GM19238 (cell line): Measurements from ENCODE around the gene LRRC3.

Source experiments
- DNase-seq: peaks from one replicate; pipeline ENCODE4 v3.0.0; 2011; ENCODE audit warnings: low spot score; ENCODE audit not compliant: insufficient read length

The LRRC3 gene

GRCh38 chr21:44456915-44457736 lies 1.8 kb downstream of the LRRC3 start:
- DNase-seq: no peak

GRCh38 chr21:44458971-44459711 lies 3.8 kb downstream of the LRRC3 start:
- DNase-seq: no peak

GRCh38 chr21:44459712-44460440 lies 4.6 kb downstream of the LRRC3 start:
- no peak for DNase-seq

DNA sequence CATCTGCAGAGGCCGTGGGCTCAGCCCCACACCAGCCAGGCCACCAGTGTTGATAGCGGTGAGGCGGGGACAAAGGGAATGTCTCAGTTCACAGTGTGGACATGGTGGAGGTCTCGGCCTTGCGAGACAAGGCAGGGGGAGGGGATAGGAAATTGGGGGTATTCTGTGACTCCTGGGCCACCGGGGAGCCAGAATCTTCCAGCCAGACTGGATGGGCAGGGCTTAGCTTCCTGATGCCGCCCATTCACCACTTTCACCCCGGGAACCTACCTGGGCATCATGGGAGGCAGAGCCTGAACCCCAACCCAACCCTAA lies 5.1 kb downstream of the LRRC3 start:
- no peak for DNase-seq

DNA sequence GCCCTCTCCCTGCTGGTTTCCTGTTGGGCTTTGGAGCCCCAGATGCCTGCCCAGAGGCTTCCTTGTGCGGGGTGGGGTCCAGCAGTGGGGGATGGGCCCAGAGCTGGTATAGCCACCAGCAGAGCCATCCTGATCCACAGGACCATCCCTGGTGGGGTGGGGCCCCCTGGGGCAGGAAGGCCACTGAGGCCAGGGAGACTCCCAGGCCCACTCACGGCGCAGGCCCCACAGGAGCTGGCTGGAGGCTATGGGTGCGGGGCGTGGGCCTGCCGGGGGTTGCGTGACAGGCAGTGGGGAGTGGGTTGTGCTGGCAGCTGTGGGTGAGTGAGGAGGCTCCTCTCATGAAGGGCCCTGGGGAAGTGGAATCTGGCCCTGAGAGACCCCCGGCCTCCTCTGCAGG lies 5.7 kb downstream of the LRRC3 start:
- DNase-seq: no peak

DNA sequence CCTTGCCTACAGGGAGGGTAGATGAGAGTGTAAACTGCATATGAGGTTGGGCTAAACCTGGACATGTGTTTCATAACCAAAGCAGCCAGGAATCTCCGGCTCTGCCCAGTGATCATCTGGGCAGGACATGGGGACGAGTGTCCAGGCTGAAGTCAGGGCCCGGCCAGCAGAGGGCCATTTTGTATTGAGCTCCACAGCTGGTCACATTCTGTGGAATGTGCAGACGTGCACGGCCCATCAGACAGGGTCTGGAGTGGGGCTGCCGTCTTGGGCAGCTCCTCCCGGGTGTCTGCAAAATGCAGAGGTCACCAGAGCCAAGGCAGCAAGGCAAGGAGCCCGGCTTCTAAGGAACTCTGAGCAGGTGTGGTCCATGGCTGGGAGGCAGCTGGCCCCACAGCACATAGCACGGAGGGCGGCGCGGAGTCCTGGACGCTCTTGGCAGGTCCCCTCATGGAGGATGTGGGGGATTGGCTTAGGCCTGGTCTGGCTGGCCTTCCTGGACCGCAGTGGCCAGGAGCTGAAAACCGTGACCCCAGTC lies 6.2 kb downstream of the LRRC3 start:
- no peak for DNase-seq

- no peak for DNase-seq
Measured at GRCh38 chr21:44462086-44462833, 7.0 kb downstream of the LRRC3 start.

GRCh38 chr21:44462834-44463200 lies 7.5 kb downstream of the LRRC3 start:
- no peak for DNase-seq

GRCh38 chr21:44463724-44464123 lies 8.4 kb downstream of the LRRC3 start:
- no peak for DNase-seq

- DNase-seq: no peak
Measured at GRCh38 chr21:44464351-44464750, 9.0 kb downstream of the LRRC3 start.

- no peak for DNase-seq
Measured at GRCh38 chr21:44466351-44466954, 11.1 kb downstream of the LRRC3 start.

GRCh38 chr21:44466996-44467858 lies 11.9 kb downstream of the LRRC3 start:
- DNase-seq: no peak

GRCh38 chr21:44467859-44468195 lies 12.5 kb downstream of the LRRC3 start:
- DNase-seq: no peak

- no peak for DNase-seq
Measured at GRCh38 chr21:44471341-44471740, 16.0 kb downstream of the LRRC3 start.

DNA sequence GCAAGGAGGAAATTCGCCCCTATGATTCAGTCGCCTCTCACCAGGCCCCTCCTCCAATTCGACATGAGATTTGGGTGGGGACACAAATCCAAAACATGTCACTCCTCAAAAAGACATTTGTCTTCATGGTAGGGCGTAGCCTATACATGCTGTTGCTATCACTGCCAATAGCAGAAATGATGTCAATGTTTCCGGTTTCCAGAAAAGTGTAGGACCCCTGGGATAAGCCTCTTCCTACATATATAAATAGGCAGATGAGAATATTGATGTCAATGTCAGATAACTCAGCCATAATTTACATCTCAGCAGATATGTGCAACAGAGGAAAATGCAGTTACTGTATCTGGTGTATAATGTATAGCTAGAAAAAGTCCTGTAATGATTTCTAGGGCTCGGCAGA lies 16.7 kb downstream of the LRRC3 start:
- DNase-seq: no peak

DNA sequence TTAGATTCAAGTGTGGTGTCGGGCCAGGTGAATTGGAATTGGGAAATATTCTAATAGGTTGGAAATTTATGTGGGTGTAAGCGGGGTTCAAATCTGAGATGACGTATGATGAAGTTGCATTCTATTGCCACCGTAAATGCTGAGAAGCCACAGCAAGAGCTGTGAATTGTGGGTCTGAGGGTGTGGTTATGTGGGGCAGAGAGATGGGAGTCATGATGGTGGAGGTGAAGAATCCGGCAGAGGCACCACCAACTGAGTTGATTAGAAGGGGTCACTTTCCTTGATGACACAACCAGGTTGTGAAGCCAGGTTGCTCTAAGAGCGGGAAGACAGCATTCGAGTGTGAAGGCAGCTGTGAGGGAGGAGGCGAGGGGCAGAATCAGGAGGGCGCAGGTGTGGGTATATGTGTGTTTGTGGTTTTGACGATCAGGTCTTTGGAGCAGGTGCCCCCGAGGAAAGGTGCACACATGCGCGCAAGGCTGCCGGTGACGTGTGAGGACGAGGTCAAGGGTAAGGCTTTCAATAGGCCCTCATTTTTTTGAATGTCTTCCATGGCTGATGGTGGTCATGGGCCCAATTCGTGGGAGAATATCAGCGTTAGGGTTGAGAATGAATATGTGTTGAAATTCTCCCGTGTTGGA lies 18.7 kb downstream of the LRRC3 start:
- no peak for DNase-seq

DNA sequence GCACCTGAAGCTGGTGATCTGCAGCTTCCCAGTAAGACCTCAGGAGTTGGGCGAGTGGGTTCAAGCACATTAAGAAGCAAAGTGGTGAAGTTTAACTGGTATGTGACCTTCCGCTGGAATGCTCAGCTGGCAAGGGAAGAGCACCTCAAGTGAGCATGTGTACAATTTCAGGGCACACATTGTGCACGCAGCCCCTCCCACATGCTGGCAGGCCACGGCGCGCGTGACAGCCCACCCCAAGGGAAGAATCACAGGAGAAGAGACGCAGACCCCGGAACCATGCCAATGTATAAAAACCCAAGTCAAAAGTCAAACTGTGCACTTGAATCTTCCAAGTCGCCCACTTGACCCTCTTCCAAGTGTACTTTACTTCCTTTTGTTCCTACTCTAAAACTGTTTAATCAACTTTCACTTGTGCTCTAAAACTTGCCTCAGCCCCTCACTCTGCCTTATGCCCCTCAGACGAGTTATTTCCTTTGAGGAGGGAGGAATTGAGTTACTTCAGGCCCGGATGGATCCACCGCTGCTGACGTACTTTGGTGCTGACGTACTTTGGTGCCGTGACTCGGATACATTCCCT lies 20.0 kb downstream of the LRRC3 start:
- no peak for DNase-seq

- DNase-seq: no peak
Measured at GRCh38 chr21:44477131-44477530, 21.8 kb downstream of the LRRC3 start.

DNA sequence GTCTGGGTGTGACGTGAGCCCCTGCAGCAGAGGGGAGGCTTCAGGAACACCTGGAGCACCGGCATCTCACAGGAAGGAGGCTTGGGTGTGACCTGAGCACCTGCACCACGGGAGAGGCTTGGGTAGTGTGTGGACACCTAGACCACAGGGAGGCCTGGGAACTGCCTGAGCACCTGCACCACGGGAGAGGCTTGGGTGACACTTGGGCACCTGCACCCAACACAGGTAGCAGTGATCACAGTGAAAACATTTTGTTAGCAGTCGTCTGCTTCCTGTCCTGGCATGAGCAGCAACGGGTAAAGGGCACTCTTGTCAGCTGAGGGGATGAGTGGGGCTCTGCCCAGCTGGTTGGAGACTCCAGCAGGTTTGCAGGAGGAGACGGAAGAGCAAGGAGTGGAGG lies 22.4 kb downstream of the LRRC3 start:
- DNase-seq: no peak
